Measurements from ENCODE around the gene ZNF511.
"Not testable (repeated sequence)": the region's sequence is repeated elsewhere in the genome, so short reads cannot be mapped to it uniquely, and the experiment has no call there.

The ZNF511 gene

GRCh38 chr10:133308421-133309099 lies at the start of gene ZNF511, which contains the start of gene TUBGCP2:
ZNF511 (plus strand) TSS chr10:133308914; CDS start chr10:133308944, 30 bp downstream.
TUBGCP2 (minus strand) TSS chr10:133308872; CDS start chr10:133302941, 5,931 bp downstream.
- DNase-seq, result peak; percentile 84

- DNase-seq, result no peak
Measured at GRCh38 chr10:133259602-133259989, 49.1 kb upstream of the ZNF511 start.

- DNase-seq, result peak; percentile 59
Measured at GRCh38 chr10:133260895-133261725, 47.6 kb upstream of the ZNF511 start.

GRCh38 chr10:133261726-133262325 lies 46.9 kb upstream of the ZNF511 start:
- peak; percentile 88 for DNase-seq

GRCh38 chr10:133262696-133263095 lies 46.0 kb upstream of the ZNF511 start:
- DNase-seq, result no peak

GRCh38 chr10:133263674-133264073 lies 45.0 kb upstream of the ZNF511 start:
- no peak for DNase-seq

GRCh38 chr10:133264461-133264860 lies 44.3 kb upstream of the ZNF511 start:
- peak; percentile 37 for DNase-seq

GRCh38 chr10:133265052-133265451 lies 43.7 kb upstream of the ZNF511 start:
- DNase-seq, result not testable (repeated sequence)

GRCh38 chr10:133266056-133266795 lies 42.5 kb upstream of the ZNF511 start:
- DNase-seq, result no peak

GRCh38 chr10:133267293-133267692 lies 41.4 kb upstream of the ZNF511 start:
- no peak for DNase-seq

- DNase-seq, result no peak
Measured at GRCh38 chr10:133267829-133268228, 40.9 kb upstream of the ZNF511 start.

- no peak for DNase-seq
Measured at GRCh38 chr10:133268532-133268931, 40.2 kb upstream of the ZNF511 start.

- DNase-seq, result no peak
Measured at GRCh38 chr10:133269367-133269766, 39.3 kb upstream of the ZNF511 start.

- no peak for DNase-seq
Measured at GRCh38 chr10:133270204-133270603, 38.5 kb upstream of the ZNF511 start.

- no peak for DNase-seq
Measured at GRCh38 chr10:133270773-133271297, 37.9 kb upstream of the ZNF511 start.

GRCh38 chr10:133271521-133272300 lies 37.0 kb upstream of the ZNF511 start:
- DNase-seq, result no peak

- no peak for DNase-seq
Measured at GRCh38 chr10:133272301-133272963, 36.3 kb upstream of the ZNF511 start.

GRCh38 chr10:133272964-133273420 lies 35.7 kb upstream of the ZNF511 start:
- DNase-seq, result no peak

GRCh38 chr10:133273534-133274143 lies 35.1 kb upstream of the ZNF511 start:
- DNase-seq, result no peak
